ENCODE data around the gene LGALS1. TPM values are rescaled to one million over a fixed set of nuclear protein-coding genes. Genes with fewer than 3 reads are reported as not detected.

Gene LGALS1
- total RNA-seq, 2 experiments from 2014 or later = 1,444 to 1,502 TPM

GRCh38 chr22:37664249-37665101 is 11.0 kb upstream of the LGALS1 start:
- DNase-seq (no peak), ATAC-seq (no peak)
- Mint-ChIP-seq H3K27ac (no peak overlapping the region), H3K27me3 (ENCODE audit: low read depth) (no peaks in the 10 kb centered on the region), H3K4me3 (no peak overlapping the region), H3K36me3 (ENCODE audit: low read depth) (peaks cover 32% of the 10 kb centered on the region), H3K4me1 (ENCODE audit: low read depth) (peaks cover 35% of the 10 kb centered on the region), H3K9me3 (ENCODE audit: insufficient read depth) (no peaks in the 10 kb centered on the region)
- CTCF ChIA-PET = interaction anchor here (1.1 to 9.5 kb wide), 3 partner anchors 13 to 28 kb away, joined by 3 to 241 read pairs (median 20); partner anchors contain the start of gene LGALS1
- POLR2A ChIA-PET = interaction anchor here (0.5 kb wide), 1 partner anchor 8 kb away, joined by 3 read pairs; no protein-coding TSS in a partner anchor

- no peak for ATAC-seq
- POLR2A ChIA-PET = no interaction called here
- Mint-ChIP-seq H3K9me3 (ENCODE audit: insufficient read depth) (no peaks in the 10 kb centered on the region), H3K4me1 (ENCODE audit: low read depth) (peaks cover 25% of the 10 kb centered on the region), H3K36me3 (ENCODE audit: low read depth) (peaks cover 34% of the 10 kb centered on the region), H3K27me3 (ENCODE audit: low read depth) (no peaks in the 10 kb centered on the region), H3K4me3 (no peak overlapping the region), H3K27ac (no peak overlapping the region)
- CTCF ChIA-PET = interaction anchor here (4.0 kb wide), 1 partner anchor 23 kb away, joined by 20 read pairs; no protein-coding TSS in a partner anchor
- DNase-seq = no peak
These were observed 9.9 kb upstream of the LGALS1 start for GRCh38 chr22:37665487-37665886.

GRCh38 chr22:37669586-37669985 is 5.8 kb upstream of the LGALS1 start:
- H3K36me3 Mint-ChIP-seq (ENCODE audit: low read depth) = peaks cover 26% of the 10 kb centered on the region
- ChIA-PET CTCF (interaction anchor here (1.3 to 15.0 kb wide), 3 partner anchors 9 to 34 kb away, joined by 4 to 241 read pairs (median 31); partner anchors contain the start of gene PDXP), POLR2A (interaction anchor here (0.5 to 0.7 kb wide), 2 partner anchors 18 to 37 kb away, joined by 3 read pairs; no protein-coding TSS in a partner anchor)
- no peak for ATAC-seq
- no peak overlapping the region for H3K27ac Mint-ChIP-seq
- H3K9me3 Mint-ChIP-seq (ENCODE audit: insufficient read depth) = no peaks in the 10 kb centered on the region
- H3K4me3 Mint-ChIP-seq = no peak overlapping the region
- DNase-seq = no peak
- H3K27me3 Mint-ChIP-seq (ENCODE audit: low read depth) = no peaks in the 10 kb centered on the region
- peaks cover 32% of the 10 kb centered on the region for H3K4me1 Mint-ChIP-seq (ENCODE audit: low read depth)

GRCh38 chr22:37672206-37672919 is 3.1 kb upstream of the LGALS1 start:
- DNase-seq (peak; percentile 40), ATAC-seq (no peak)
- POLR2A ChIA-PET = interaction anchor here (1.1 to 1.9 kb wide), 4 partner anchors 9 to 64 kb away, joined by 3 to 7 read pairs (median 4); partner anchors contain the start of gene PDXP
- Mint-ChIP-seq H3K4me1 (ENCODE audit: low read depth) (peaks cover 39% of the 10 kb centered on the region), H3K36me3 (ENCODE audit: low read depth) (peaks cover 16% of the 10 kb centered on the region), H3K9me3 (ENCODE audit: insufficient read depth) (no peaks in the 10 kb centered on the region), H3K4me3 (peak overlapping the region; percentile 0), H3K27ac (peak overlapping the region; percentile 17), H3K27me3 (ENCODE audit: low read depth) (no peaks in the 10 kb centered on the region)
- CTCF ChIA-PET = interaction anchor here (1.2 to 15.0 kb wide), 6 partner anchors 8 to 35 kb away, joined by 3 to 241 read pairs (median 5); partner anchors contain the start of gene PDXP

GRCh38 chr22:37672920-37673455 is 2.4 kb upstream of the LGALS1 start:
- ATAC-seq = no peak
- no peak for DNase-seq
- no peaks in the 10 kb centered on the region for H3K9me3 Mint-ChIP-seq (ENCODE audit: insufficient read depth)
- ChIA-PET CTCF (interaction anchor here (1.3 to 15.0 kb wide), 3 partner anchors 8 to 30 kb away, joined by 3 to 241 read pairs (median 31); partner anchors contain the start of gene PDXP), POLR2A (interaction anchor here (1.6 to 3.5 kb wide), 3 partner anchors 8 to 31 kb away, joined by 3 to 11 read pairs (median 7); no protein-coding TSS in a partner anchor)
- H3K27me3 Mint-ChIP-seq (ENCODE audit: low read depth) = no peaks in the 10 kb centered on the region
- peaks cover 18% of the 10 kb centered on the region for H3K36me3 Mint-ChIP-seq (ENCODE audit: low read depth)
- H3K4me3 Mint-ChIP-seq = no peak overlapping the region
- H3K27ac Mint-ChIP-seq = peak overlapping the region; percentile 17
- H3K4me1 Mint-ChIP-seq (ENCODE audit: low read depth) = peaks cover 43% of the 10 kb centered on the region

- CTCF ChIA-PET = interaction anchor here (1.7 to 15.0 kb wide), 5 partner anchors 14 to 66 kb away, joined by 6 to 241 read pairs (median 26); partner anchors contain the start of genes GGA1 and PDXP
- peaks cover 22% of the 10 kb centered on the region for H3K36me3 Mint-ChIP-seq (ENCODE audit: low read depth)
- no peaks in the 10 kb centered on the region for H3K27me3 Mint-ChIP-seq (ENCODE audit: low read depth)
- H3K27ac Mint-ChIP-seq = peak overlapping the region; percentile 99
- H3K4me3 Mint-ChIP-seq = peak overlapping the region; percentile 58
- DNase-seq = no peak
- no peak for ATAC-seq
- peaks cover 47% of the 10 kb centered on the region for H3K4me1 Mint-ChIP-seq (ENCODE audit: low read depth)
- POLR2A ChIA-PET = interaction anchor here (1.0 to 4.5 kb wide), 5 partner anchors 12 to 41 kb away, joined by 3 to 33 read pairs (median 19); partner anchors contain the start of genes NOL12 and PDXP
- H3K9me3 Mint-ChIP-seq (ENCODE audit: insufficient read depth) = no peaks in the 10 kb centered on the region
These were observed 1.2 kb upstream of the LGALS1 start for GRCh38 chr22:37674248-37674647.

GRCh38 chr22:37675930-37676735 is 697 bp downstream of the LGALS1 start:
- ATAC-seq = peak; percentile 3
- peak overlapping the region; percentile 82 for H3K4me3 Mint-ChIP-seq

GRCh38 chr22:37676736-37677492 is 1.5 kb downstream of the LGALS1 start:
- peak overlapping the region; percentile 82 for H3K4me3 Mint-ChIP-seq
- ATAC-seq = peak; percentile 69
- H3K9me3 Mint-ChIP-seq (ENCODE audit: insufficient read depth) = no peaks in the 10 kb centered on the region

More at GRCh38 chr22:37675930-37676735, 697 bp downstream of the LGALS1 start:
- Mint-ChIP-seq H3K27me3 (ENCODE audit: low read depth) (no peaks in the 10 kb centered on the region), H3K27ac (peak overlapping the region; percentile 99), H3K36me3 (ENCODE audit: low read depth) (peaks cover 27% of the 10 kb centered on the region), H3K9me3 (ENCODE audit: insufficient read depth) (no peaks in the 10 kb centered on the region), H3K4me1 (ENCODE audit: low read depth) (peaks cover 58% of the 10 kb centered on the region)
- peak; percentile 51 for DNase-seq
- ChIA-PET CTCF (interaction anchor here (0.8 to 15.0 kb wide), 10 partner anchors 9 to 113 kb away, joined by 3 to 241 read pairs (median 10); partner anchors contain the start of genes GGA1, NOL12, PDXP and TRIOBP), POLR2A (interaction anchor here (0.7 to 4.5 kb wide), 9 partner anchors 10 to 277 kb away, joined by 3 to 33 read pairs (median 11); partner anchors contain the start of genes C22orf23, NOL12, PDXP and POLR2F)

GRCh38 chr22:37677493-37677974 is 2.1 kb downstream of the LGALS1 start:
- CTCF ChIA-PET = interaction anchor here (1.0 to 15.0 kb wide), 7 partner anchors 17 to 69 kb away, joined by 3 to 241 read pairs (median 11); partner anchors contain the start of genes GGA1, PDXP and TRIOBP
- POLR2A ChIA-PET = interaction anchor here (0.9 to 4.5 kb wide), 8 partner anchors 9 to 131 kb away, joined by 3 to 33 read pairs (median 8); partner anchors contain the start of genes NOL12 and PDXP
- H3K27me3 Mint-ChIP-seq (ENCODE audit: low read depth) = no peaks in the 10 kb centered on the region
- H3K27ac Mint-ChIP-seq = peak overlapping the region; percentile 99
- H3K4me1 Mint-ChIP-seq (ENCODE audit: low read depth) = peaks cover 57% of the 10 kb centered on the region
- ATAC-seq (peak; percentile 22), DNase-seq (no peak)
- H3K9me3 Mint-ChIP-seq (ENCODE audit: insufficient read depth) = no peaks in the 10 kb centered on the region
- H3K36me3 Mint-ChIP-seq (ENCODE audit: low read depth) = peaks cover 25% of the 10 kb centered on the region
- H3K4me3 Mint-ChIP-seq = peak overlapping the region; percentile 82

More at GRCh38 chr22:37676736-37677492, 1.5 kb downstream of the LGALS1 start:
- Mint-ChIP-seq H3K27ac (peak overlapping the region; percentile 99), H3K36me3 (ENCODE audit: low read depth) (peaks cover 27% of the 10 kb centered on the region), H3K27me3 (ENCODE audit: low read depth) (no peaks in the 10 kb centered on the region), H3K4me1 (ENCODE audit: low read depth) (peaks cover 63% of the 10 kb centered on the region)
- DNase-seq = peak; percentile 95
- CTCF ChIA-PET = interaction anchor here (0.6 to 15.0 kb wide), 7 partner anchors 9 to 69 kb away, joined by 3 to 241 read pairs (median 11); partner anchors contain the start of genes GGA1, NOL12, PDXP and TRIOBP
- POLR2A ChIA-PET = interaction anchor here (0.9 to 4.5 kb wide), 12 partner anchors 10 to 225 kb away, joined by 3 to 33 read pairs (median 8); partner anchors contain the start of genes NOL12 and PDXP
